ACC112 (cell line): Measurements from ENCODE around the gene ATP11B.

Experiments
- H2AFZ ChIP-seq: fragments of 200-600 bp; sonication (generic); one replicate; pipeline ENCODE4 v1.6.0; 2017; ENCODE audit warnings: antibody characterized with exemption, low read length; ENCODE audit not compliant: unreplicated experiment
- H3K27ac ChIP-seq: fragments of 200-600 bp; sonication (generic); 2 replicates; pipeline ENCODE4 v1.5.1; 2014; ENCODE audit warnings: low read depth, mild to moderate bottlenecking, antibody characterized with exemption, low read length, moderate library complexity
- H3K27me3 ChIP-seq: fragments of 200-600 bp; sonication (generic); 2 replicates; pipeline ENCODE4 v1.6.1; 2014; ENCODE audit warnings: mild to moderate bottlenecking, antibody characterized with exemption, low read length, moderate library complexity, mixed read lengths; ENCODE audit not compliant: insufficient read depth
- H3K36me3 ChIP-seq: fragments of 200-600 bp; sonication (generic); 2 replicates; pipeline ENCODE4 v1.6.1; 2016; ENCODE audit warnings: mild to moderate bottlenecking, antibody characterized with exemption, low read length, moderate library complexity, mixed read lengths; ENCODE audit not compliant: insufficient read depth
- H3K4me1 ChIP-seq: fragments of 200-600 bp; sonication (generic); one replicate; pipeline ENCODE4 v1.6.1; 2016; ENCODE audit warnings: low read length, mixed read lengths; ENCODE audit not compliant: insufficient read depth, unreplicated experiment, control insufficient read depth
- H3K4me3 ChIP-seq: fragments of 200-600 bp; sonication (generic); 2 replicates; pipeline ENCODE4 v1.5.1; 2014; ENCODE audit warnings: mild to moderate bottlenecking, low read depth, low read length
- H3K79me2 ChIP-seq: fragments of 200-600 bp; sonication (generic); one replicate; pipeline ENCODE4 v1.6.0; 2016; ENCODE audit warnings: low read length; ENCODE audit not compliant: control insufficient read depth, unreplicated experiment, insufficient read depth

ATP11B gene

DNA sequence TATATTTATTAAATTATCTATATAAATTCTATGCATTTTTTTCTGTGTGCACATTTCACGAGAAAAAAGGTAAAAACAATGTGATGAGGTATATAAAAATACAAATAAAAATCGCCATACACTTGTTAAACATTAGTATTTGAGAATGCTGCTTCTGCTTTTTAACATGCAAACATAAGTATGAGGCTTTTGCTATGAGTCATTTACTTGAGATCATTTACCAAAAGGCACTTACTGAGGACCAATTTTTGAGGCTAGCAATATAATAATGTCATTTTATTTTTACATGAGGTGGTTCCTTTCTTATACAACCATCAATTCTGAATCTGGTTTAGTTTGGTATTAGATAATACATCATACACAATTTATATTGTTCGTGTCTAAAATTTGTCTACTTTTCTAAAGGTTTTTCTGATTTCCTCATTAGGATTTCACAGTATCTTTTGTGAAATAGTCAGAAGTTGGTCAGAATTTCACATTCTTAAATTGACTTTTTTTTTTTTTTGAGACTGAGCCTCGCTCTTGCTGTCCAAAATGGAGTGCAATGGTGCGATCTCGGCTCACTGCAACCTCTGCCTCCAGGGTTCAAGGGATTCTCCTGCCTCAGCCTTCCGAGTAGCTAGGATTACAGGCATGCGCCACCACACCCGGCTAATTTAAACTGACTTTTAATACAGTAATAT is 161.4 kb downstream of the ATP11B start:
- H3K79me2 ChIP-seq = no peaks in the 10 kb centered on the region
- H3K27me3 ChIP-seq = no peaks in the 10 kb centered on the region
- peaks cover 17% of the 10 kb centered on the region for H3K36me3 ChIP-seq

DNA sequence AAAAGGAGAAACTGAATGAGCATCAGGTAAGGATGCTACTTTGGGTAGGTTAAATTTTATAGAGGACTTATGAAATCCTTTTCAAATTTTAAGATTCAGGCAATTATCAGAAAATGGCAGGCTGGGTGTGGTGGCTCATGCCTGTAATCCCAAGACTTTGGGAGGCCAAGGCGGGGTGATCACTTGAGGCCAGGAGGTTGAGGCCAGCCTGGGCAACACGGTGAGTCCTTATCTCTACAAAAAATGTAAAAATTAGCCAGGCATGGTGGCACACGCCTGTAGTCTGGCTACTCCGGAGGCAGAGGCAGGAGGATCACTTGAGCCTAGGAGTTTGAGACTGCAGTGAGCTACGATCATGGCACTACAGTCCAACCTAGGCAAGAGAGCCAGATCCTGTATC is 163.9 kb downstream of the ATP11B start:
- Histone ChIP-seq H2AFZ (no peak overlapping the region), H3K36me3 (peaks cover 17% of the 10 kb centered on the region), H3K4me3 (no peak overlapping the region), H3K4me1 (peaks cover 14% of the 10 kb centered on the region), H3K27ac (no peak overlapping the region), H3K27me3 (no peaks in the 10 kb centered on the region), H3K79me2 (no peaks in the 10 kb centered on the region)

More for the DNA sequence above, 161.4 kb downstream of the ATP11B start:
- no peak overlapping the region for H3K27ac ChIP-seq
- no peak overlapping the region for H3K4me3 ChIP-seq
- no peak overlapping the region for H2AFZ ChIP-seq
- H3K4me1 ChIP-seq = peaks cover 2% of the 10 kb centered on the region

- Histone ChIP-seq H3K4me3 (no peak overlapping the region), H3K79me2 (no peaks in the 10 kb centered on the region), H3K36me3 (peaks cover 17% of the 10 kb centered on the region), H3K27ac (no peak overlapping the region), H3K27me3 (no peaks in the 10 kb centered on the region), H2AFZ (no peak overlapping the region), H3K4me1 (peaks cover 14% of the 10 kb centered on the region)
Observed at GRCh38 chr3:182957676-182958266, 164.5 kb downstream of the ATP11B start.

DNA sequence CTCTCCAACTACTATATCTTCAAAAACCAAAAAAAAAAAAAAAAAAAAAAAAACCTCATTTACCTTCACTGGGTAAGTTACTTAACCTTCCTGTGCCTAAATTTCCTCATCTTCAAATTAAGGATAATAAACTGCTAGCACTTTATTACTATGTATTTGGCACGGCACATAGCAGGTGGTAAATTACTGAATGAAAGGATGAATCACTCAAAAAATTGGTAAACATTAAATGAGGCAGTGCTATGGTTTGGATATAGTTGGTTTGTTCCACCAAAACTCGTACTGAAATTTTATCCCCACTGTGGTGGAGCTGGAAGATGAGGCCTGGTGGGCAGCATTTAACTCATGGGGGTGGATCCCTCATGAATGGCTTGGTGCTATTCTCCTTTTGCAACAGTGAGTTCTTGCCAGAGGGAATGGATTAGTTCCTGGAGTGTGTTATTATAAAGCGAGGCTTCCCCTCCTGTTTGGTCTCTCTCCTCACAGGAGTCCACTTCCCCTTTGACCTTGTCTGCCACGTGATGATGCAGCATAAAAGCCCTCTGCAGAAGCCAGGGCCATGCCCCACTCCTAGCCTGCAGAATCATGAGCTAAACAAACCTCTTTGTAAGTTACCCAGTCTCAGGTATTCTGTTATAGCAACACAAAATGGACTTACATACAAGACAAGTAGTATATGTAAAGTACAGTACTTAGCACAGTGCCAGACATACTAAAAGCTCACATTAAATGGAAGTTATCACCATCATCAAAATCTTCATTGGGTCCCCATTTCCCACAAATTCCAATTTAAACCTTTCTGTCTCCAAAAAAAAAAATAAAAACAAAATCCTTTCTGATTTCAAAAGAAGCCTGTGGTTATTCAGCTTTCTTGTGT is 166.4 kb downstream of the ATP11B start:
- peaks cover 5% of the 10 kb centered on the region for H3K79me2 ChIP-seq
- no peaks in the 10 kb centered on the region for H3K27me3 ChIP-seq
- peaks cover 14% of the 10 kb centered on the region for H3K4me1 ChIP-seq
- H2AFZ ChIP-seq = no peak overlapping the region
- no peak overlapping the region for H3K27ac ChIP-seq
- H3K4me3 ChIP-seq = no peak overlapping the region
- peaks cover 21% of the 10 kb centered on the region; the same call in 1 of the 2 replicates for H3K36me3 ChIP-seq

GRCh38 chr3:182962166-182962565 is 168.9 kb downstream of the ATP11B start:
- H3K4me1 ChIP-seq = peaks cover 14% of the 10 kb centered on the region
- H3K79me2 ChIP-seq = peaks cover 23% of the 10 kb centered on the region
- peaks cover 14% of the 10 kb centered on the region; the same call in 1 of the 2 replicates for H3K36me3 ChIP-seq
- no peak overlapping the region for H2AFZ ChIP-seq
- H3K27ac ChIP-seq = no peak overlapping the region
- H3K4me3 ChIP-seq = no peak overlapping the region
- H3K27me3 ChIP-seq = no peaks in the 10 kb centered on the region

DNA sequence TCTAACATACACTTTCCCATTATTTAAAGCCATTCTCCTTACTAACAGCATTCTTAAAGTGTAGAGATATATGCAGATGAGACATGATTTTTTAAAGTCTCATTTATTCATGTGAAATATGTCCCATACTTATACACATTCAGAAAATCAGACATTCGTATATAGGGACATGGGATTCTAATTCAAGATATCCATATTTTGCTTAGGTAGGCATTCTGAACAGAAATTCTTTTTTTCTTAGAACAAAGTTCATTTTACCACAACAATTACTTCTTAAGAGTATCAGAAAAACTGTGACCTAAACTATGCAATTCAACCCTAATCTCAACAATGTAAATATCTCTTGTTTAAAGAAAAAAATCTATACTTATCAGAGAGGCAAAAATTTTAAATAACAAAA is 170.9 kb downstream of the ATP11B start:
- Histone ChIP-seq H3K79me2 (peaks cover 41% of the 10 kb centered on the region), H3K4me3 (no peak overlapping the region)

DNA sequence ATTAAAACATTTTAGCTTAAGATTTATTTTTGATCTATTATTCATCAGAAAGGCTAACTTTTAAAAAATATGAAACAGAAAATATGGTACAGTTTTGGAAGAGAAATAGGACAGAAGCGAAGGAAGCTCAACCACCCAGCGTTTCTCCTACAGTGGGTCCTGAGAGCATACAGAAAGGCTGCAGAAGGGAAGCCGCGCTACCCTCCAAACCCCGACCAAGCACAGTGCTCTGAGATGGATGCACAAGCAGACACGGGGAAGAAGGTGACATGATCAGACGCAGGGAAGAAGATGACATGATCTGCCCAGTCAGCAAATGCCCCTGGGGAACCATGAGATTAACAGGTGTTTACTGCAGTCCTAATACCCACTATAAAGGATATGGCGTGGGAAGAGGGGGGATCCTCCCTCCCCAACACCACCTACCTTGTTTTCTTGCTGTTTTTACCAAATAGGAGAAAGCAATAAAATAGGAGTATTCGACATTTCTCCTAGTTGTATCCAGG is 172.6 kb downstream of the ATP11B start:
- peaks cover 54% of the 10 kb centered on the region for H3K79me2 ChIP-seq
- no peak overlapping the region for H3K4me3 ChIP-seq
- H3K36me3 ChIP-seq = peaks cover 13% of the 10 kb centered on the region; the same call in 1 of the 2 replicates
- peaks cover 33% of the 10 kb centered on the region for H3K4me1 ChIP-seq
- no peak overlapping the region for H2AFZ ChIP-seq
- H3K27ac ChIP-seq = no peak overlapping the region
- no peaks in the 10 kb centered on the region for H3K27me3 ChIP-seq

More for the DNA sequence above, 170.9 kb downstream of the ATP11B start:
- Histone ChIP-seq H2AFZ (no peak overlapping the region), H3K4me1 (peaks cover 30% of the 10 kb centered on the region), H3K27ac (no peak overlapping the region), H3K36me3 (peaks cover 13% of the 10 kb centered on the region; the same call in 1 of the 2 replicates), H3K27me3 (no peaks in the 10 kb centered on the region)

- Histone ChIP-seq H3K4me1 (peaks cover 34% of the 10 kb centered on the region), H2AFZ (no peak overlapping the region), H3K36me3 (peaks cover 13% of the 10 kb centered on the region; the same call in 1 of the 2 replicates), H3K27me3 (no peaks in the 10 kb centered on the region), H3K4me3 (no peak overlapping the region), H3K27ac (no peak overlapping the region), H3K79me2 (peaks cover 69% of the 10 kb centered on the region)
Observed at GRCh38 chr3:182967218-182968204, 174.2 kb downstream of the ATP11B start.

DNA sequence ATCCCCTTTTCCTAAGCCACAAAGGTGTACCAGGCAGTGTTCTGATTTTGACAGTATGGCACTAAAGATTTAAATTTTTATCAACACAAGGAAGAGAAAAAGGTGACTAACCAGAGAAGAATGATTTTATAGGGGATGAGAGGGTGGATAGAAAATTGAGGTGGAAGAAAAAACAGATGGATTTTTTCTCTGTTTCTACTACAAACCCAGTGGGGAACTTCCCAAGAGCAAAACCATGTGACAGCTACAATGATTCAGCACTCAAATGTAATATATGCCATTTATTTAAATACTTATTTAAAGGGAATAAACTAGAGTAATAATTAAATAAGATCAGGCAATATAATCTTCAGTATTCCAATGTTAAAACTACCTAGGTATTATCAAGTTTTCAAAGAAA is 176.0 kb downstream of the ATP11B start:
- H2AFZ ChIP-seq = no peak overlapping the region
- no peak overlapping the region for H3K4me3 ChIP-seq
- H3K4me1 ChIP-seq = peaks cover 34% of the 10 kb centered on the region
- peaks cover 79% of the 10 kb centered on the region for H3K79me2 ChIP-seq
- peak overlapping the region; percentile 75 for H3K27ac ChIP-seq
- H3K36me3 ChIP-seq = no peaks in the 10 kb centered on the region
- H3K27me3 ChIP-seq = no peaks in the 10 kb centered on the region
